Kidney (tissue), 14 donors: ENCODE data around the gene ARHGAP44. TPM values are rescaled to one million over a fixed set of nuclear protein-coding genes. Genes with fewer than 3 reads are reported as not detected.

ENCODE experiments used
- DNase-seq, 5 donors: peaks; one replicate each; pipeline ENCODE4 v3.0.0-alpha.2; 2013 to 2020
- FAIRE-seq: peaks from 2 replicates; lab custom pipeline; 2012; peaks lifted over from hg19 to GRCh38; lab: Jason Lieb, UNC
- H3K27ac ChIP-seq, 2 donors: one replicate each; pipeline ENCODE4 v1.7.0; 2013; ENCODE audit warnings: low read depth in 2 of 2, low read length in 2 of 2, inconsistent platforms in 1 of 2
- H3K27me3 ChIP-seq: one replicate; pipeline ENCODE4 v1.7.1; 2013; ENCODE audit warnings: low read length, inconsistent platforms; ENCODE audit not compliant: control insufficient read depth, insufficient read depth
- H3K36me3 ChIP-seq, 3 donors: one replicate each; pipeline versions ENCODE4 v1.7.0 to v1.7.1; 2013; ENCODE audit warnings: low read length in 3 of 3, control low read depth in 1 of 3, inconsistent platforms in 1 of 3; ENCODE audit not compliant: insufficient read depth in 3 of 3, control insufficient read depth in 2 of 3
- H3K4me1 ChIP-seq, 3 donors: one replicate each; pipeline versions ENCODE4 v1.7.0 to v1.7.1; 2013; ENCODE audit warnings: low read length in 3 of 3, inconsistent platforms in 1 of 3, low read depth in 1 of 3; ENCODE audit not compliant: control insufficient read depth in 2 of 3, insufficient read depth in 2 of 3
- H3K4me3 ChIP-seq, 3 donors: one replicate each; pipeline versions ENCODE4 v1.7.0 to v1.8.1; 2013; ENCODE audit warnings: low read length in 3 of 3, control low read depth in 1 of 3, inconsistent platforms in 1 of 3
- H3K9ac ChIP-seq, 3 donors: one replicate each; pipeline versions ENCODE4 v1.7.0 to v1.7.1; 2013; ENCODE audit warnings: low read length in 3 of 3, control low read depth in 1 of 3, inconsistent platforms in 1 of 3
- H3K9me3 ChIP-seq, 3 donors: one replicate each; pipeline versions ENCODE4 v1.7.0 to v1.7.1; 2013; ENCODE audit warnings: low read length in 3 of 3, control low read depth in 1 of 3, inconsistent platforms in 1 of 3; ENCODE audit not compliant: control insufficient read depth in 2 of 3, insufficient read depth in 1 of 3
- CTCF ChIP-seq: IDR thresholded peaks from 3 replicates; pipeline ENCODE4 v1.5.1; 2012; ENCODE audit warnings: mild to moderate bottlenecking, moderate library complexity, borderline replicate concordance; ENCODE audit not compliant: insufficient read depth; ENCODE audit errors: extremely low read depth
- intact Hi-C: fragments of 100-400 bp; cut with DNase I; formaldehyde crosslinking; loops from one replicate; pipeline ENCODE4 v1.11.1; 2022
- polyA plus RNA-seq: library from polyadenylated mRNA; stranded (reverse); fragments of 350-450 nt; fragmentation: Illumina TruSeq; extraction: RNeasy Lipid Tissue Mini Kit (QIAGEN cat#74804); gene quantifications from one replicate; pipeline ENCODE4 v1.2.3, GENCODE V29; 2014; ENCODE audit warnings: low read depth, low replicate concordance; ENCODE audit not compliant: insufficient read depth
- total RNA-seq: library from RNA; stranded (reverse); fragmentation: NEBNext Ultra II Directional; extraction: Animal tissue kit (Norgen Biotek cat#: 25700); gene quantifications from one replicate; pipeline ENCODE4 v1.2.1, GENCODE V29; 2021
- donor health status: control.
- donor health status: control.
- donor health status: control.
- donor health status: control.
- donor health status: control.
- donor health status: DM: yes; HTN: yes; CAD: no.
- donor health status: Normal renal cell carcinoma (clear cell type).

ARHGAP44 gene
- total and polyA plus RNA-seq, 2 donors from 2014 or later = 3.7 to 8.4 TPM

GRCh38 chr17:12826431-12826830, 37.1 kb downstream of the ARHGAP44 start:
- Histone ChIP-seq H3K27me3 (no peaks in the 10 kb centered on the region), H3K9me3 (peaks cover 0 to 3% (median 2%) of the 10 kb centered on the region in 3 donors), H3K4me1 (peaks cover 0 to under 1% (median 0%) of the 10 kb centered on the region in 3 donors), H3K27ac (no peak overlapping the region), H3K4me3 (no peak overlapping the region), H3K36me3 (no peaks in the 10 kb centered on the region), H3K9ac (no peak overlapping the region)
- no peak for TF ChIP-seq CTCF
- intact Hi-C loops = no loop called here
- DNase-seq (no peak), FAIRE-seq (no peak)

GRCh38 chr17:12830777-12831247, 41.5 kb downstream of the ARHGAP44 start:
- Histone ChIP-seq H3K36me3 (no peaks in the 10 kb centered on the region), H3K4me1 (no peaks in the 10 kb centered on the region), H3K27me3 (no peaks in the 10 kb centered on the region), H3K9ac (no peak overlapping the region), H3K4me3 (no peak overlapping the region), H3K27ac (no peak overlapping the region), H3K9me3 (peaks cover 0 to 10% (median 8%) of the 10 kb centered on the region in 3 donors)
- FAIRE-seq (no peak), DNase-seq (peak in 2 of 5 donors; percentile 73 to 91)
- intact Hi-C loops = no loop called here
- no peak for TF ChIP-seq CTCF

GRCh38 chr17:12831839-12832238, 42.5 kb downstream of the ARHGAP44 start:
- TF ChIP-seq CTCF = no peak
- Histone ChIP-seq H3K36me3 (no peaks in the 10 kb centered on the region), H3K27ac (no peak overlapping the region), H3K27me3 (no peaks in the 10 kb centered on the region), H3K9me3 (peaks cover 0 to 10% (median 8%) of the 10 kb centered on the region in 3 donors), H3K9ac (no peak overlapping the region), H3K4me3 (no peak overlapping the region), H3K4me1 (no peaks in the 10 kb centered on the region)
- FAIRE-seq (no peak), DNase-seq (no peak)
- intact Hi-C loops = no loop called here

GRCh38 chr17:12839042-12839441, 49.7 kb downstream of the ARHGAP44 start:
- Histone ChIP-seq H3K27ac (no peak overlapping the region), H3K4me1 (no peaks in the 10 kb centered on the region), H3K4me3 (no peak overlapping the region), H3K9me3 (no peaks in the 10 kb centered on the region), H3K9ac (no peak overlapping the region), H3K36me3 (no peaks in the 10 kb centered on the region), H3K27me3 (no peaks in the 10 kb centered on the region)
- DNase-seq (peak in 1 of 5 donors; percentile 15), FAIRE-seq (no peak)
- intact Hi-C loops = no loop called here
- no peak for TF ChIP-seq CTCF
